IPS-20b (cell line): ENCODE results near the gene CHRM5.

ENCODE experiments used
- H3K27ac ChIP-seq: one replicate; pipeline ENCODE4 v1.5.1; 2013; ENCODE audit warnings: low read length
- H3K27me3 ChIP-seq: 2 replicates; pipeline ENCODE4 v1.6.1; 2013; ENCODE audit warnings: mild to moderate bottlenecking, low read length, inconsistent platforms; ENCODE audit not compliant: insufficient read depth
- H3K36me3 ChIP-seq: 2 replicates; pipeline ENCODE4 v1.6.1; 2013; ENCODE audit warnings: low read depth, mild to moderate bottlenecking, inconsistent platforms, low read length, moderate library complexity; ENCODE audit not compliant: insufficient read depth
- H3K4me1 ChIP-seq: 2 replicates; pipeline ENCODE4 v1.6.1; 2013; ENCODE audit warnings: mild to moderate bottlenecking, control low read depth, inconsistent platforms, low read length, moderate library complexity; ENCODE audit not compliant: insufficient read depth
- H3K4me3 ChIP-seq: 2 replicates; pipeline ENCODE4 v1.5.1; 2013; ENCODE audit warnings: mild to moderate bottlenecking, low read length, inconsistent platforms
- H3K9ac ChIP-seq: 2 replicates; pipeline ENCODE4 v1.6.1; 2013; ENCODE audit warnings: low read depth, mild to moderate bottlenecking, inconsistent platforms, low read length, moderate library complexity
- H3K9me3 ChIP-seq: 2 replicates; pipeline ENCODE4 v1.6.1; 2013; ENCODE audit warnings: mild to moderate bottlenecking, low read depth, low read length, inconsistent platforms; ENCODE audit not compliant: insufficient read depth

CHRM5 gene

DNA sequence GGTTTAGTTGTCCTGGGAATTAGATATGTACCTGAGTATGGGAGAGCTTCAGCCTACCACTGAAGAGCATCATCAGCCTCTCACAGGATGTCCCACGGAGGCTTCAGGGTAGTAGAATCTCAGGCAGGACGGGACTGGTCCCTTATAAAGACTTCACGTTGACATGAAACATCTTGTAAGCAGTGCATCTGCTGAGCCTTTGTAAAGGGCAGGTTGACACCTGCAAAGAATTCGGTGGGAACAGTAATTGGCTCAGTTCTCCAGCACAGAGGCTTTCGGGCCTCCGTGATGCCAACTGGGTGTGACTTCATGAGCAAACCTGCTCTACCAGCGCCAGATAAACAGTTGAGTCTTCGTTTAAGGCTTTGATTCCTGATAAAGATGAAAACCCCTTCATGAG, 97.6 kb downstream of the CHRM5 start:
- H3K36me3 ChIP-seq = no peaks in the 10 kb centered on the region
- no peaks in the 10 kb centered on the region for H3K9me3 ChIP-seq
- no peaks in the 10 kb centered on the region for H3K27me3 ChIP-seq
- no peak overlapping the region for H3K4me3 ChIP-seq
- no peaks in the 10 kb centered on the region for H3K4me1 ChIP-seq
- no peak overlapping the region for H3K27ac ChIP-seq
- H3K9ac ChIP-seq = no peak overlapping the region

DNA sequence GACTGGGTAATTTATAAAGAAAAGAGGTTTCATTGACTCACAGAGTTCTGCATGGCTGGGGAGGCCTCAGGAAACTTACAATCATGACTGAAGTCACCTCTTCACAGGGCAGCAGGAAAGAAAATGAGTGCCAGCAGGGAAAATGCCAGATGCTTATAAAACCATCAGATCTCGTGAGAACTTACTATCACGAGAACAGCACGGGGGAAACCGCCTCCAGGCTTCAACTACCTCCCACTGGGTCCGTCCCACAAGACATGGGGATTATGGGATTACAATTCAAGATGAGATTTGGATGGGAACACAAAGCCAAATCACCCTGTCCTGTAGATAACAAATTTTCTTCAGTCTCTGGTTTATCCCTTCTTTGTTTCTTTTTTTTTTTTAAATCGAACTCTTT, 101.7 kb downstream of the CHRM5 start:
- Histone ChIP-seq H3K4me3 (no peak overlapping the region), H3K36me3 (no peaks in the 10 kb centered on the region), H3K27ac (no peak overlapping the region)

DNA sequence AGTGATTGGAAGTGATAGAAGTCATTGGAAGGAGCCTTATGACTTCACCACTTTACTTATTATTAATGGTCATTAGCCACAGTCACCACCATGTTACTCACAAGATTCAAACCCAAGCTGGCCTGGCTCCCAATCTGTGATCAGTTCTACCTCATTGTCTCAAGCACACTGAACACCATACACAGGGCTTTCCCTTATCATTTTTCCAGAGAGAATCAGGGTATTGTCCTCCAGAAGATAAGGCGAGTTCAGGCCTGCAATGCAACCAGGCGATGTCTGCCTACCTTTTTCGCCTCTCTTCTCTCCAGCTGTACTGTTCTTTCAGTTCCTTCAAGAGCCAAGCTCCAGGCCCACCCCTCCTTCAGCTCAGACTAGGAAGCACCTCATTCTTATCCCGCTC, 108.5 kb downstream of the CHRM5 start:
- H3K4me1 ChIP-seq = no peaks in the 10 kb centered on the region
- no peaks in the 10 kb centered on the region for H3K9me3 ChIP-seq
- no peaks in the 10 kb centered on the region for H3K36me3 ChIP-seq
- H3K27ac ChIP-seq = no peak overlapping the region
- H3K27me3 ChIP-seq = no peaks in the 10 kb centered on the region
- no peak overlapping the region for H3K4me3 ChIP-seq
- H3K9ac ChIP-seq = no peak overlapping the region

More for the DNA sequence above, 101.7 kb downstream of the CHRM5 start:
- H3K9me3 ChIP-seq = no peaks in the 10 kb centered on the region
- no peaks in the 10 kb centered on the region for H3K27me3 ChIP-seq
- H3K4me1 ChIP-seq = no peaks in the 10 kb centered on the region
- no peak overlapping the region for H3K9ac ChIP-seq

DNA sequence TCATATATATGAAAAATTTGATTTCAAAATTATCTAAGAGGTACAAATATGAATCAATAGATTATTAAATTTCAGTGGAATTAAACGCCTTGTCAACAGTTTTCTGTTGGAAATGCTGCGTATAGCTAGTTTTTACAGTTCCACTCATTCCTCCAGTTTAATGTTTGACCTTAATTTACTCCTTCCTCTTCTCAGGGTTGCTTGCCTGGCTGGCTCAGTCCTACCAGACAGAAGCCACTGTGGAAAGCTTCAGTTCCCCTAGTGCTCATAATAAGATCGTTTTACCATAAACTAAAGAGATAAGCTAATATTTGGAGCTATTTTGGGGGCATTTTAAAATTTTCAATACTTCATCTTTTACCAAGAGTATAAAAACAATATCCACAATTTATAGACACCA, 110.6 kb downstream of the CHRM5 start:
- peaks cover 6% of the 10 kb centered on the region for H3K36me3 ChIP-seq
- no peaks in the 10 kb centered on the region for H3K9me3 ChIP-seq
- no peaks in the 10 kb centered on the region for H3K27me3 ChIP-seq
- H3K27ac ChIP-seq = no peak overlapping the region
- H3K9ac ChIP-seq = no peak overlapping the region
- H3K4me1 ChIP-seq = no peaks in the 10 kb centered on the region
- no peak overlapping the region for H3K4me3 ChIP-seq

DNA sequence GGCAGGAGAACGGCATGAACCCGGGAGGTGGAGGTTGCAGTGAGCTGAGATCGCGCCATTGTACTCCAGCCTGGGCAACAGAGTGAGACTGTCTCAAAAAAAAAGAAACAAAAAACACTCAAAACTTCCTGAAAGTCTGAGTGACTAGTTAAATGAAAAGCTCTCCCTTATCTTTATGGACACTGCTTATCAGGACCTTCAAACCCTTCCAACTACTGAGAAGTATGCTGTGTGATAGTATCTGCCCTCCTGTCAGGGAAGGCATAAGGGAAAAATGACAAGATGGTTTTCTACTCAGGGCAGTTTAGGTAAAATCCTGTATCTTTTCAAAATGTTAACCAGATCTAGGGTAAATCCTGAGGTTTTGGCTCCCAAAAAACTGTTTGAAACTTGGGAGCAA, 111.6 kb downstream of the CHRM5 start:
- no peak overlapping the region for H3K27ac ChIP-seq
- H3K4me3 ChIP-seq = no peak overlapping the region
- peaks cover 13% of the 10 kb centered on the region for H3K36me3 ChIP-seq
- H3K9me3 ChIP-seq = no peaks in the 10 kb centered on the region
- H3K4me1 ChIP-seq = no peaks in the 10 kb centered on the region
- H3K27me3 ChIP-seq = no peaks in the 10 kb centered on the region
- H3K9ac ChIP-seq = no peak overlapping the region

DNA sequence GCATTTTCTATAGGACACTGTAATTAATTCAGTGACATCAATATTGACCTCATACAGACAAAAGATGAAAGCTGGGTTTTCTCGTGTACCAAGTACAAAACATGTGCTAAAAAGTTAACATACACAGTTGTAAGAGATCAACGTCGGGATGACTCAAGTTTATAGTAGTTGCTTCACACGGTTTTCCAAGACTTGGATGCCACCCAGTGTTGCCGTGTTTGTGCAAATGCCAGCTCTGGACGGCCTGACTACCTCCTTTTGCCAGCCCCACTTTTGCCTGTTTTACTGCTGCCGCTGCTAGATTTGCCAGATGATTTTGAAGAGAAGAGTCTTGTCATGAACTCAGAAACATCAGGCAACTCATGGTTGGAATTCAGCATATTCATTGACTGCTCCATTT, 115.8 kb downstream of the CHRM5 start:
- Histone ChIP-seq H3K36me3 (peaks cover 29% of the 10 kb centered on the region), H3K27me3 (no peaks in the 10 kb centered on the region), H3K9ac (no peak overlapping the region), H3K27ac (no peak overlapping the region), H3K4me1 (no peaks in the 10 kb centered on the region), H3K4me3 (no peak overlapping the region), H3K9me3 (no peaks in the 10 kb centered on the region)

DNA sequence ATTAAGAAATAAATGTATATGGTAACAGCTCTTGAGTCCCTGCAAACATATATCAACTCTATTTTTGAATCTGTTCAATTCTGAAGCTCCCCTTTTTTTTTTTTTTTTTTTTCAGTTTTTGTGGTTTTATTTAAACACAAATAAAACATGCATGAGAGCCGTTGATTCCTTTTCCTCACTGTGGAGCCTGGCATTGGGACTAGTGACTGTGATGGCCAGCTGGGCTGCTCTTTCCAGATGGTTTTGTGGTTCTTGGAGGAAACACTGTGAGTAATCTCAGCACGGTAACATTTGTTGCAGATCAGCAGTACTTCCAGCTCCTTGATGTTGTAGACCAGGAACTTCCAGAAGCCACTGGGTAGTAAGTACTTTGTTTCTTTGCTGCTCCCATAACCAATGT, 117.4 kb downstream of the CHRM5 start:
- H3K4me1 ChIP-seq = no peaks in the 10 kb centered on the region
- no peak overlapping the region for H3K4me3 ChIP-seq
- H3K9me3 ChIP-seq = no peaks in the 10 kb centered on the region
- H3K36me3 ChIP-seq = peaks cover 38% of the 10 kb centered on the region
- no peaks in the 10 kb centered on the region for H3K27me3 ChIP-seq
- no peak overlapping the region for H3K27ac ChIP-seq
- H3K9ac ChIP-seq = no peak overlapping the region

DNA sequence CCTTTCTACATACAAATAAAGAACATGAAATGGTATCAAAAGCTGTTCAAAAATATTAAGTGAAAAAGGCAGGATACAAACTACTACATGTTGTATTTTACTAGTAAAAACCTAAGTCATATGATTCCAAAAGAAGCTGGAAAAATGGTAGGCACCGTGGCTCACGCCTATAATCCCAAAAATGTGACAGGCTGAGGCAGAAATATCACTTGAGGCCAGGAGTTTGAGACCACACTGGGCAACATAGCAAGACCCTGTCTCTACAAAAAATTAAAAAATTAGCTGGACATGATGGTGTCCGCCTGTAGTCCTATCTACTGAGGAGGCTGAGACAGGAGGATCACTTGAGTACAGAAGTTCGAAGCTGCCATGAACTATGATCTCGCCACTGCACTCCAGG, 131.6 kb downstream of the CHRM5 start:
- no peaks in the 10 kb centered on the region for H3K27me3 ChIP-seq
- H3K27ac ChIP-seq = no peak overlapping the region
- no peak overlapping the region for H3K9ac ChIP-seq
- no peaks in the 10 kb centered on the region for H3K9me3 ChIP-seq
- peaks cover 11% of the 10 kb centered on the region for H3K36me3 ChIP-seq
- peaks cover 6% of the 10 kb centered on the region for H3K4me1 ChIP-seq
- H3K4me3 ChIP-seq = no peak overlapping the region

DNA sequence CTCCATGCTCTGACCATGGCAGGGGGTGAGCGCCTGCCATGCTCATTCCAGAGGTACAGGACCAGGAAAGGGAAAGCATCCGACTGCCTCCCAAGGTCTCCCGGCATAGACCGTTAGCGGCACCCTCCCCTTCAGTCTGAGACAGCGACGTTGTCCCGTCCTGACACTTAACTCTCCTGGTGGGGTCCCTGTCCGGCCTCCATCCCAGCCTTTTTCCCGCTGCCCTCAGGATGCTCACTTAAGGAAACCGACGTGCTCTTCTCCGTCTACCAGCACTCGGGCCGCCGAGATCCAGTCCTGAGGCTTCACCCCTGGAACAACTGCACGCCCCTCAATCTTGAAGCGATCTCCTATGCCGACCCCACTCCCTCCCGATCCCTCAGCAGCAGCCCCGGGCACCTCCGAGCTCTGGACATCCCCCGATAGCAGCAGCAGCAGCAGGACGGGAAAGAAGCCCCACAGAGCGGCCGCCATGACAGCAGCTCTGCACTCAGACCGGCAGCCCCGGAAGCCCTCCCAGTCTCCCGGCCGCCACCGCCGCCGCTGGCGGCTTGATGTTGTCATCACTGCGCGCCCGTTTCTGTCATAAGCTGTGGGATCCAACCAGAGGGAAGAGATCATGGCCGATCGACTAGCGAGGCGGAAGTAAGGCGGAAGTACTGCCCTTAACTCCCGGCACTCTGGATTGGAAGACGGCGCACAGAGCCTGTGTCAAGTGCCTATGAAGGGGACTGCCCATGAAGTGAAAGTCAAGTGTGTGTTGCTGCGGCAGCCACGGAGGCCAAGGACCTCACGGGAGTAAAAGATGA, 133.3 kb downstream of the CHRM5 start, which contains the start of the genes EMC7 and PGBD4:
TSS of gene EMC7 (minus strand) at position 497 of the 809 bp plus-strand sequence. CDS start at position 474, 23 bp downstream.
TSS of gene PGBD4 (plus strand) at position 718 of the 809 bp plus-strand sequence. CDS start 449 bp downstream, outside the sequence.
- Histone ChIP-seq H3K4me3 (peak within 1 kb of the TSS; percentile 91), H3K9ac (peak within 1 kb of the TSS; percentile 88), H3K9me3 (no peaks in the 10 kb centered on the region), H3K27ac (peak within 1 kb of the TSS; percentile 39), H3K36me3 (no peaks in the 10 kb centered on the region), H3K4me1 (peaks cover 6% of the 10 kb centered on the region), H3K27me3 (no peaks in the 10 kb centered on the region)

DNA sequence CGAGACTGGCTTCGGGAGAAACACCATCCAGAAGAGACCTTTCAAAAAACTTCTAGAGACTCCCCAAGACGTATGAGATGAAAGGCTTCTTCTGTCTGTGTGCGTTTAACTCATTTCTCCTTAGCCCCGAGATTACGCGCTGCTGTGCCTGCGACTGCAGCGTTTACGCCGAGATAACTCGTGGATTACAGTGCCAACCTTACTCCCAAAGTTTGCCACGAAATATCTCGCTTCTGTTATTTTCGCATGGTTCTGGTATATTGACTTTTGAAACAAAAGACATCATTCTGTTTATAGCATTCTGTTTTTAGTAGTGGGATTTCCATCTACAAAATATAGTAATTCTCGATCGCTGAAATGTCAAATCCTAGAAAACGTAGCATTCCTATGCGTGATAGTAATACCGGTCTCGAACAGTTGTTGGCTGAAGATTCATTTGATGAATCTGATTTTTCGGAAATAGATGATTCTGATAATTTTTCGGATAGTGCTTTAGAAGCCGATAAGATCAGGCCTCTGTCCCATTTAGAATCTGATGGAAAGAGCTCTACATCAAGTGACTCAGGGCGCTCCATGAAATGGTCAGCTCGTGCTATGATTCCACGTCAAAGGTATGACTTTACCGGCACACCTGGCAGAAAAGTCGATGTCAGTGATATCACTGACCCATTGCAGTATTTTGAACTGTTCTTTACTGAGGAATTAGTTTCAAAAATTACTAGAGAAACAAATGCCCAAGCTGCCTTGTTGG, 134.1 kb downstream of the CHRM5 start:
- Histone ChIP-seq H3K9me3 (no peaks in the 10 kb centered on the region), H3K27ac (peak overlapping the region; percentile 14), H3K27me3 (no peaks in the 10 kb centered on the region), H3K4me3 (peak overlapping the region; percentile 91), H3K36me3 (no peaks in the 10 kb centered on the region), H3K4me1 (peaks cover 6% of the 10 kb centered on the region), H3K9ac (peak overlapping the region; percentile 74; the same call in 1 of the 2 replicates)

DNA sequence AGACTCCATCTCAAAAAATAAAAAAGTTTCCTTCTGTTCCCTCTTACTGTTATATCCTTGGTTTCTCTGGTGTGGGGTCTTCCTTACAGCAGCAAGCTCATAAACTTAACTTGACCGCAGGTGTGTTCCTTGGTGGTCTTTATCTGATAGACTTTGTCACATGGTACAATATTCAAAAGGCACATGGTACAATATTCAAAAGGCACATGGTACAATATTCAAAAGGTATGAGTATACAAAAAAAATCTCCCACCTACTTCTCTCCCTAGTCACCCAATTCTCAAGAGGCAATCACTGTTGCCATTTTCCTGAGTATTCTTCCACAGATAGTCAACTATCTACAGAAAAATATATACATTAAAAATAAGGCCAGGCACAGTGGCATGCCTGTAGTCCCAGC, 138.1 kb downstream of the CHRM5 start:
- Histone ChIP-seq H3K9me3 (no peaks in the 10 kb centered on the region), H3K27ac (no peak overlapping the region), H3K36me3 (no peaks in the 10 kb centered on the region), H3K9ac (no peak overlapping the region), H3K27me3 (no peaks in the 10 kb centered on the region), H3K4me1 (no peaks in the 10 kb centered on the region), H3K4me3 (no peak overlapping the region)

DNA sequence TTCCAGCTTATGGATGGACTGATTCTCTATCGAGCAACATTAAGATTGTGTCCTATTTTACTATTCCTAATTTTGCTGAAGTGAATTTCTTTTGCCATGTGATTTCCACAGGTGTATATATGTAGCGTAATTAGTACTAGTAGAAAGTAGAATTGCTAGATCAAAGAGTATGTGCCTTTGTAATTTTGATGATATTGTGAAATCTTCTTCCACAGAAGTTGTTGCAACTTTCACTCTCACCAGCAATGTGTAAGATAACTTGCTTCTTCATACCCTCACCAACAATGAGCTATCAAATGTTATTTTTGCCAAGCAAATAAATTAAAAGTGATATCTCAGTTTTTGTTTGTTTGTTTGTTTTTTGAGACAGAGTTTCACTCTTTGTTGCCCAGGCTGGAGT, 139.0 kb downstream of the CHRM5 start:
- no peaks in the 10 kb centered on the region for H3K9me3 ChIP-seq
- H3K27me3 ChIP-seq = no peaks in the 10 kb centered on the region
- H3K4me1 ChIP-seq = no peaks in the 10 kb centered on the region
- H3K36me3 ChIP-seq = no peaks in the 10 kb centered on the region
- H3K27ac ChIP-seq = no peak overlapping the region
- H3K4me3 ChIP-seq = no peak overlapping the region
- H3K9ac ChIP-seq = no peak overlapping the region
